ENCODE results near the gene HMX2.

- TF ChIP-seq CTCF (IDR thresholded peaks at IDR 0.05) = no peak
- no peak for TF ChIP-seq POLR2A (IDR thresholded peaks at IDR 0.05)
Observed at GRCh38 chr10:123142701-123143161, 5.2 kb upstream of the HMX2 start.

Measured in right lobe of liver (tissue), 4 donors.